GM13977 (cell line): ENCODE measurements around the gene CDX1.

Experiments
- DNase-seq: peaks from one replicate; pipeline ENCODE4 v3.0.0; 2012; ENCODE audit warnings: low spot score
- in situ Hi-C: fragments of 300-500 bp; cut with MboI; formaldehyde crosslinking; loops from one replicate; pipeline ENCODE4 v1.12.0; 2022; ENCODE audit warnings: low sequenced_read_pairs, low pct_unique_long_range_greater_than_20kb, mixed read lengths, inconsistent platforms; ENCODE audit not compliant: unreplicated experiment
- TF ChIP-seq, protein P1 (sequence below): IDR thresholded peaks from 2 replicates; pipeline ENCODE4 v1.5.1; 2012; ENCODE audit warnings: mild to moderate bottlenecking, control low read depth; ENCODE audit not compliant: insufficient read depth; ENCODE audit errors: extremely low read depth, missing control alignments

The CDX1 gene

DNA sequence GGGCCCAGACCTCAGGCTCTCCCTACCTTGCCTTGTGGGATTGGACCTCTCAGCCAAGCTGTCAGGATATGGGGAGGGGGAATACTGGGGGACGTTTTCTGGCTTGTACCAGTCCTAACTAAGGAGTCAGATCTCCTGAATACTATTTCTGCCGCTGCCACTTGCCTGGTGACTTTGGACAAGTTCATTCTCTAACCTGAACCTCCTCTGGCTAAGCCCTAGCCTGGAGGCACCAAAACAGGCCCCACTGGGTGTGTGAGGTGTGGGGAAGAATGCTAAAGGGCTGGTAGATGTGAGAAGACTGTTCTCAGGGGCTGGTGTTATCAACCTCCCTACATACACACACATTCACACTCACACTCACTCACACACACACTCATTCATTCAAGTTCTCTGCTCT, 24.4 kb downstream of the CDX1 start:
- TF ChIP-seq, protein P1, sequence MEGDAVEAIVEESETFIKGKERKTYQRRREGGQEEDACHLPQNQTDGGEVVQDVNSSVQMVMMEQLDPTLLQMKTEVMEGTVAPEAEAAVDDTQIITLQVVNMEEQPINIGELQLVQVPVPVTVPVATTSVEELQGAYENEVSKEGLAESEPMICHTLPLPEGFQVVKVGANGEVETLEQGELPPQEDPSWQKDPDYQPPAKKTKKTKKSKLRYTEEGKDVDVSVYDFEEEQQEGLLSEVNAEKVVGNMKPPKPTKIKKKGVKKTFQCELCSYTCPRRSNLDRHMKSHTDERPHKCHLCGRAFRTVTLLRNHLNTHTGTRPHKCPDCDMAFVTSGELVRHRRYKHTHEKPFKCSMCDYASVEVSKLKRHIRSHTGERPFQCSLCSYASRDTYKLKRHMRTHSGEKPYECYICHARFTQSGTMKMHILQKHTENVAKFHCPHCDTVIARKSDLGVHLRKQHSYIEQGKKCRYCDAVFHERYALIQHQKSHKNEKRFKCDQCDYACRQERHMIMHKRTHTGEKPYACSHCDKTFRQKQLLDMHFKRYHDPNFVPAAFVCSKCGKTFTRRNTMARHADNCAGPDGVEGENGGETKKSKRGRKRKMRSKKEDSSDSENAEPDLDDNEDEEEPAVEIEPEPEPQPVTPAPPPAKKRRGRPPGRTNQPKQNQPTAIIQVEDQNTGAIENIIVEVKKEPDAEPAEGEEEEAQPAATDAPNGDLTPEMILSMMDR: no peak
- in situ Hi-C loops: no loop called here
- DNase-seq: no peak

DNA sequence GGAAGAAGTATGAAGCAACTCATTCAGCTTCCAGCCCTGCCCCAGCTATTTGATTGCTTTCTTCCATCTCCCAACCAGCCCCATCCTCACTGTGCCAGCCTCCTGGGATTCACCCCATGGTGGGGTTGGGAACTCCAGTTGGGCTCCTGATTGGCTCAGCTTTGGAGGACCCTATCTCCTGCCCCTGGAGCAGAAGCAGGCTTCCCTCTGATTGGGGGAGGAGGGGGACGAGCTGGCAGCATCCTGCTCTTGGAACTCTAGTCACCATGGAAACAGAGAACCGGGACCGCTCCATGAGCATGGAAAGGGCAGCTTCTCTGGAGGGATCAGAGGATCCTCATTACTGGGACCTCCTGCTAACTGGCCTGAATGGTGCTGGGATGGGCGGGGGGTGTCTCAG, 25.9 kb downstream of the CDX1 start:
- TF ChIP-seq, protein P1: no peak
- in situ Hi-C loops: no loop called here
- no peak for DNase-seq

DNA sequence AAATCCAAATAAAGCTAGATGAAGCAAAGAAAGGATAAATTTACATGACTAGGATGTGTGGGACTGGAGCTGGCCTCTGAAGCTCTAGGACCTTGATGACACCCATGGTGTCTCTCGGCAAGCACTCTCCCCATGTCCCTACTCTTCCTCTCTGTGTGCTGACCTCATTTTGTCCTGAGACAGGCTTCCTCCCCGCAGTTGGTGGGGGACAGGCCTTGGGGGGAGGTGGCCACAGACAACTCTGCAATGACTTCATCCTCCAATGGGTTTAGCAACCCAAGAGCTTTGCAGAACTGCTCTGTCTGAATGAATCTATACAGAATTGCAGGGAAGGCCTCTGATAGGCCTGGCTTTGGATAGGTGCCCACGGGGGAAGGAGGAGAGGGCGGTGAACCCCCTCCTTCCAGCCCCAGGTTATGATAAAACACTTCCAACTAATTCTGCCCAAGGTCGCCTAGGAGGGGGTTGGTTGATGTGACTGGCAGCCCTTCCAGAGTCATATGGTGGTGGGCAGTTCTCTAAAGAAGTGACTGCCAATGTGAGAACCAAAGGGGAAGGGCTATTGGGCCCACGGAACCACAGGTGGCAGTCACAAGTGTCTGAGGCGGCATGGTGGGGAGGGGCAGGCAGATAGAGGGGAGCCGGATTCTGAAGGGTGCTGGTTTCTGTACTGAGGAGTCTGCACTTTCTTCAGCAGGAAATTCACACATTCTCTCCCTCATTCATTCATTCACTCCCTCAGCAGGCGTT, 29.3 kb downstream of the CDX1 start:
- DNase-seq: no peak

DNA sequence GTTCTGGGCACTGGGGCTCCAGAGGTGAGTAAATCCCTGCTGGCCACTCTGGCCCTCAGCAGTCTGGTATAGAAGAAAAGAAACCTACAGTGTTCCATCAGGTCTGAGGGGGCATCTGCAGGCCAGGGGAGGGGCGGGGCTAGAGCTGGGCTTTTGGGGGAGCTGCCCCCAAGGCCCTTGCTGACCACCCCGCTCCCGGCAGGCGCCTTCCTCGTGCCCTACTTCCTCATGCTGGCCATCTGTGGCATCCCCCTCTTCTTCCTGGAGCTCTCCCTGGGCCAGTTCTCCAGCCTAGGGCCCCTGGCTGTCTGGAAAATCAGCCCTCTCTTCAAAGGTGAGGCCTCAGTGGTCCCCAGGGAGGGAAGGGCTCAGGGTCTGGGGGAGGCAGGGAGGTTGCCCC, 29.9 kb downstream of the CDX1 start:
- in situ Hi-C loops: no loop called here
- no peak for DNase-seq

More for the DNA sequence above, 29.3 kb downstream of the CDX1 start:
- TF ChIP-seq, protein P1: no peak
- in situ Hi-C loops: no loop called here

DNA sequence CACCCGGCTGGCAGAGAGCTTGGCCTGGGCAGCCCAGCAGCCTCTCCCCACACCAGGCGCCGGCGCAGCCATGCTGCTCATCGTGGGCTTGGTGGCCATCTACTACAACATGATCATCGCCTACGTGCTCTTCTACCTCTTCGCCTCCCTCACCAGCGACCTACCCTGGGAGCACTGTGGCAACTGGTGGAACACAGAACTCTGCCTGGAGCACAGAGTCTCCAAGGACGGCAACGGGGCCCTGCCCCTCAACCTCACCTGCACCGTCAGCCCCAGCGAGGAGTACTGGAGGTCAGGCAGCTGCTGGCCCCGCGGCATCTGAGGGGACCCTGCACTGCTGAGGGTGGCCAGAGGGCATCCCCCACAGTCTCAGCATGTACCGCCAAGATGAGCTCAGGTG, 30.4 kb downstream of the CDX1 start:
- no peak for DNase-seq
- in situ Hi-C loops: no loop called here
- TF ChIP-seq, protein P1: no peak

More for the DNA sequence above, 29.9 kb downstream of the CDX1 start:
- TF ChIP-seq, protein P1: no peak

DNA sequence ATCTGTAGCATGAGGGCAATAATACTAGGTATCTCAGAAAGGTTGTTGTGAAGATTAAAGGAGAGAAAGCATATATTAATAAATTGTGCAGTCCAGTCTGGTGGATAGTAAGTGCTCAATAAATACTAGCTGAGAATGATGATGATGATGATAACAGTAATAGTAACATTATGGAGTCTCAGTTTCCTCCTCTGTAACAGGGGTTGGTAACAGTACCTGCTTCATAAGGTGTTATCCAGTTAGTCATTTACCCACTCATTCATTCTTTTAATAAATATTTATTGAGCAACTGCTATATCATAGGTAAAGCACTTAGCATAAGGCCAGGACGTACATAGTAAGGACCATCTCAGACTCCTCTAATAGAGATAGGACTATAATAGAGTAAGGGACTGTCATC, 30.9 kb downstream of the CDX1 start:
- TF ChIP-seq, protein P1: no peak
- no peak for DNase-seq
- in situ Hi-C loops: no loop called here

DNA sequence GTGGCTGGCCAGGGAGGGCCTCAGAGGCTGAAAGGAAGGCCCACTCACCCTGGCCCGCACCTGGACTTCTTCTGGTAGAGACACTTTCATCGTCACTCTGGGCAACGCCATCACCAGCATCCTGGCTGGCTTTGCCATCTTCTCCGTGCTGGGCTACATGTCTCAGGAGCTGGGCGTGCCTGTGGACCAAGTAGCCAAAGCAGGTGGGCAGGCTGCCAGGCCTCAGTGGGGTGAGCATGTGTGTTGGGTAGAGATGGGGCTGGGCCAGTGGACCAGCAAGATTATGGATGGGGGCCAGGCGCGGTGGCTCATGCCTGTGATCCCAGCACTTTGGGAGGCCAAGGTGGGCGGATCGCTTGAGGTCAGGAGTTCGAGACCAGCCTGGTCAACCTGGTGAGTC, 35.9 kb downstream of the CDX1 start:
- TF ChIP-seq, protein P1: no peak
- in situ Hi-C loops: loop anchor here (25.0 kb wide), 1 partner anchor 565 kb away; no protein-coding TSS in a partner anchor
- no peak for DNase-seq
